ENCODE data around the gene RECK. TPM values are rescaled to one million over a fixed set of nuclear protein-coding genes. Genes with fewer than 3 reads are reported as not detected.

The RECK gene
- total RNA-seq, 1 donor from 2014 or later: 15.1 TPM

- Mint-ChIP-seq H3K9me3 (no peaks in the 10 kb centered on the region), H3K27me3 (ENCODE audit: low read depth) (no peaks in the 10 kb centered on the region), H3K36me3 (peaks cover 14% of the 10 kb centered on the region), H3K4me3 (no peak overlapping the region), H3K4me1 (peaks cover 26% of the 10 kb centered on the region), H3K27ac (no peak overlapping the region)
- TF ChIP-seq CTCF (IDR thresholded peaks at IDR 0.05; ENCODE audit: unreplicated experiment): no peak
- no peak for DNase-seq (ENCODE audit: low spot score in 2 of 2, unreplicated experiment in 2 of 2)
These were observed 79.9 kb downstream of the RECK start for GRCh38 chr9:36116593-36116992.

- Mint-ChIP-seq H3K27ac (no peak overlapping the region), H3K27me3 (ENCODE audit: low read depth) (no peaks in the 10 kb centered on the region), H3K9me3 (no peaks in the 10 kb centered on the region), H3K4me1 (peaks cover 19% of the 10 kb centered on the region), H3K4me3 (no peak overlapping the region), H3K36me3 (peaks cover 20% of the 10 kb centered on the region)
- no peak for DNase-seq (ENCODE audit: low spot score in 2 of 2, unreplicated experiment in 2 of 2)
- no peak for TF ChIP-seq CTCF (IDR thresholded peaks at IDR 0.05; ENCODE audit: unreplicated experiment)
These were observed 81.5 kb downstream of the RECK start for GRCh38 chr9:36118201-36118600.

GRCh38 chr9:36118706-36119105 is 82.0 kb downstream of the RECK start:
- H3K4me1 Mint-ChIP-seq: peaks cover 14% of the 10 kb centered on the region
- TF ChIP-seq CTCF (IDR thresholded peaks at IDR 0.05; ENCODE audit: unreplicated experiment): no peak
- H3K27ac Mint-ChIP-seq: no peak overlapping the region
- H3K27me3 Mint-ChIP-seq (ENCODE audit: low read depth): no peaks in the 10 kb centered on the region
- no peak overlapping the region for H3K4me3 Mint-ChIP-seq
- H3K36me3 Mint-ChIP-seq: peaks cover 20% of the 10 kb centered on the region
- no peak for DNase-seq (ENCODE audit: low spot score in 2 of 2, unreplicated experiment in 2 of 2)
- H3K9me3 Mint-ChIP-seq: no peaks in the 10 kb centered on the region

GRCh38 chr9:36119476-36119875 is 82.8 kb downstream of the RECK start:
- DNase-seq (ENCODE audit: low spot score in 2 of 2, unreplicated experiment in 2 of 2): no peak
- no peak for TF ChIP-seq CTCF (IDR thresholded peaks at IDR 0.05; ENCODE audit: unreplicated experiment)
- H3K27me3 Mint-ChIP-seq (ENCODE audit: low read depth): no peaks in the 10 kb centered on the region
- H3K9me3 Mint-ChIP-seq: no peaks in the 10 kb centered on the region
- peaks cover 20% of the 10 kb centered on the region for H3K36me3 Mint-ChIP-seq
- H3K27ac Mint-ChIP-seq: no peak overlapping the region
- no peak overlapping the region for H3K4me3 Mint-ChIP-seq
- peaks cover 8% of the 10 kb centered on the region for H3K4me1 Mint-ChIP-seq

DNA sequence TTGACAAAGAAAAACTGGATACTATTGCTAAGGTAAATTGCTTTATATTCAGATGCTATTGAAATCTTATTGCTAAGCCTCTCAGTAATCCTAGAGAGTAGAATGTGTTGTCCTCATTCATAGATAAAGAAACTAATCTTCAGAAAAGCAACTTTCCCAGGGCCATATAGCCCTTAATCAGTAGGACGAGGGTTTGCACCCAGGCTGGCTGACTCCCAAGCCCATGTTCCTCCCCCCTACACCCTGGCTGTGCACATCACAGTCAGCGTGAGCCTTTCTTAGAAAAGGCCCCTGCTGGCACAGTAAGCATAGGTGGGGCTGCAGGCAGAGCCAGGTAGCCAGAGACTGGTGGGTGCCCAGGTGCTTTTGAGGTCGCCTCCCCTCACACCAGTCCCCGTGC is 84.0 kb downstream of the RECK start:
- TF ChIP-seq CTCF (IDR thresholded peaks at IDR 0.05; ENCODE audit: unreplicated experiment): no peak
- H3K4me3 Mint-ChIP-seq: no peak overlapping the region
- H3K27ac Mint-ChIP-seq: no peak overlapping the region
- DNase-seq (ENCODE audit: low spot score in 2 of 2, unreplicated experiment in 2 of 2): no peak
- peaks cover 20% of the 10 kb centered on the region for H3K36me3 Mint-ChIP-seq
- no peaks in the 10 kb centered on the region for H3K9me3 Mint-ChIP-seq
- H3K27me3 Mint-ChIP-seq (ENCODE audit: low read depth): no peaks in the 10 kb centered on the region
- peaks cover 8% of the 10 kb centered on the region for H3K4me1 Mint-ChIP-seq

DNA sequence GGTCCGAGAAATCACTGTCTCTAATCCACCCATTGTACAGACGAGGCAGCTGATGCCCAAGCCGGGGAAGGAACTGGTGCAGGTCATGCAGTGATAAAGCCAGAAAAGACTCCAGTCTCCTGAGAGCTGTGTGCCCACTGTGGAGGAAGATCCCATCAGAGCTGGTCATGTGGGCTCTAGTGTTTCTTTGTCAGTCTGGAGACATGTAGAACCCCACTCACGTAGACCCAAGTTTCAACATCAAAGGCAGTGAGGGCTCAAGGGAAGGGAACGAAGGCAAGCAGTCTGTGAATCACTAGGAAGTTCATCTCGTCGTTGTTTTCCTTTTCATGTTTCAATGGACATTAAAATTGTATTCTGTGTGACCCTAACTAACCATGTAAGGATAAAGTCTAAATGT is 85.3 kb downstream of the RECK start:
- Mint-ChIP-seq H3K4me3 (no peak overlapping the region), H3K27me3 (ENCODE audit: low read depth) (no peaks in the 10 kb centered on the region), H3K36me3 (peaks cover 20% of the 10 kb centered on the region), H3K27ac (no peak overlapping the region), H3K9me3 (no peaks in the 10 kb centered on the region), H3K4me1 (peaks cover 11% of the 10 kb centered on the region)
- no peak for DNase-seq (ENCODE audit: low spot score in 2 of 2, unreplicated experiment in 2 of 2)
- TF ChIP-seq CTCF (IDR thresholded peaks at IDR 0.05; ENCODE audit: unreplicated experiment): no peak
